ENCODE data around the gene MYO5B.

MYO5B gene

GRCh38 chr18:49874238-49874637, 320.7 kb downstream of the MYO5B start:
- DNase-seq: no peak

GRCh38 chr18:49869354-49869753, 325.6 kb downstream of the MYO5B start:
- DNase-seq: no peak

- no peak for DNase-seq
Measured at GRCh38 chr18:49866680-49867079, 328.3 kb downstream of the MYO5B start.

- no peak for DNase-seq
Measured at GRCh38 chr18:49865401-49865800, 329.5 kb downstream of the MYO5B start.

GRCh38 chr18:49863769-49864621, 331.0 kb downstream of the MYO5B start:
- no peak for DNase-seq

- DNase-seq: no peak
Measured at GRCh38 chr18:49862656-49863385, 332.1 kb downstream of the MYO5B start.

GRCh38 chr18:49861659-49862058, 333.3 kb downstream of the MYO5B start:
- no peak for DNase-seq

- no peak for DNase-seq
Measured at GRCh38 chr18:49859725-49860124, 335.2 kb downstream of the MYO5B start.

GRCh38 chr18:49859021-49859359, 336.0 kb downstream of the MYO5B start:
- no peak for DNase-seq

GRCh38 chr18:49858309-49859020, 336.5 kb downstream of the MYO5B start:
- peak; percentile 45 for DNase-seq

- no peak for DNase-seq
Measured at GRCh38 chr18:49857708-49858107, 337.2 kb downstream of the MYO5B start.

- DNase-seq: no peak
Measured at GRCh38 chr18:49856496-49856895, 338.5 kb downstream of the MYO5B start.

- DNase-seq: no peak
Measured at GRCh38 chr18:49855711-49856415, 339.1 kb downstream of the MYO5B start.

- DNase-seq: no peak
Measured at GRCh38 chr18:49854681-49855080, 340.3 kb downstream of the MYO5B start.

- no peak for DNase-seq
Measured at GRCh38 chr18:49853436-49853835, 341.5 kb downstream of the MYO5B start.

GRCh38 chr18:49853011-49853410, 341.9 kb downstream of the MYO5B start:
- no peak for DNase-seq

- DNase-seq: no peak
Measured at GRCh38 chr18:49851624-49852023, 343.3 kb downstream of the MYO5B start.

- DNase-seq: no peak
Measured at GRCh38 chr18:49850636-49851035, 344.3 kb downstream of the MYO5B start.

GRCh38 chr18:49849331-49850217, 345.4 kb downstream of the MYO5B start:
- no peak for DNase-seq

- DNase-seq: no peak
Measured at GRCh38 chr18:49848115-49848514, 346.8 kb downstream of the MYO5B start.

- no peak for DNase-seq
Measured at GRCh38 chr18:49847524-49847923, 347.4 kb downstream of the MYO5B start.
